Measurements from ENCODE around the gene TXNL4A.
"Not testable (repeated sequence)": the region's sequence is repeated elsewhere in the genome, so short reads cannot be mapped to it uniquely, and the experiment has no call there.

The TXNL4A gene

GRCh38 chr18:79962311-79962710 lies 26.1 kb downstream of the TXNL4A start:
- H3K36me3 Mint-ChIP-seq = no peaks in the 10 kb centered on the region
- no peaks in the 10 kb centered on the region for H3K27me3 Mint-ChIP-seq
- H3K9me3 Mint-ChIP-seq = no peaks in the 10 kb centered on the region
- H3K4me1 Mint-ChIP-seq = peaks cover 40% of the 10 kb centered on the region
- no peak overlapping the region for H3K4me3 Mint-ChIP-seq
- no peak overlapping the region for H3K27ac Mint-ChIP-seq

GRCh38 chr18:79961527-79962291 lies 26.7 kb downstream of the TXNL4A start:
- no peak overlapping the region for H3K27ac Mint-ChIP-seq
- H3K4me3 Mint-ChIP-seq = no peak overlapping the region
- H3K9me3 Mint-ChIP-seq = no peaks in the 10 kb centered on the region

DNA sequence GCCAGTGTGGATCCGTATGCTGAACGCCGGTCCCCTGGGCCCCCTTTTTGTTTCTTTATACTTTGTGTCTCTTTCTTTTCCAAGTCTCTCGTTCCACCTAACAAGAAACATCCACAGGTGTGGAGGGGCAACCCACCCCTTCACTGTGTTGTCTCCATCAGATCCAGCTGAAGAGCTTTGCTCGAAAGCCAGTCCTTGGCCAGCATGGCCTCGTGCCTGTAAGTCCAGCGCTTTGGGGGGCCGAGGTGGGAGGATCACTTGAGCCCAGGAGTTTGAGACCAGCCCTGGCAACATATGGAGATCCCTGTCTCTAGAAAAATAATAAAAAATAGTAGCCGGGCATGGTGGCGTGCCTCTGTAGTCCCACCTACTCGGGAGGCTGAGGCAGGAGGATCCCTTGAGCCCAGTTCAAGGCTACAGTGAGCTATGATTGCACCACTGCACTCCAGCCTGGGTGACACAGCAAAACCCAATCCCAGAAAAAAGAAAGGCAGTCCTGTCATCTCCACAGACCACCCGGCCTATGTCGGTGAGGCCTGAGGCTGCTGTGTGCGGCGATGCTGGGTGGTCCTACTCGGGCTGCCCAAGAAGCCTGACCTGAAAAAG lies 27.3 kb downstream of the TXNL4A start:
- Mint-ChIP-seq H3K27me3 (no peaks in the 10 kb centered on the region), H3K4me1 (peaks cover 36% of the 10 kb centered on the region), H3K27ac (no peak overlapping the region), H3K4me3 (peak overlapping the region; percentile 5), H3K36me3 (no peaks in the 10 kb centered on the region), H3K9me3 (no peaks in the 10 kb centered on the region)

More at GRCh38 chr18:79961527-79962291, 26.7 kb downstream of the TXNL4A start:
- H3K4me1 Mint-ChIP-seq = peaks cover 36% of the 10 kb centered on the region
- H3K27me3 Mint-ChIP-seq = no peaks in the 10 kb centered on the region
- no peaks in the 10 kb centered on the region for H3K36me3 Mint-ChIP-seq

- peak overlapping the region; percentile 60 for H3K27ac Mint-ChIP-seq
- H3K4me3 Mint-ChIP-seq = peak overlapping the region; percentile 64
- not testable (repeated sequence) for H3K27me3 Mint-ChIP-seq, H3K36me3 Mint-ChIP-seq, H3K9me3 Mint-ChIP-seq
- peaks cover 31% of the 10 kb centered on the region for H3K4me1 Mint-ChIP-seq
These were observed 28.1 kb downstream of the TXNL4A start for GRCh38 chr18:79960161-79960801.

GRCh38 chr18:79958981-79959380 lies 29.4 kb downstream of the TXNL4A start:
- no peak overlapping the region for H3K4me3 Mint-ChIP-seq
- H3K27ac Mint-ChIP-seq = no peak overlapping the region
- H3K36me3 Mint-ChIP-seq = no peaks in the 10 kb centered on the region

GRCh38 chr18:79956276-79956675 lies 32.1 kb downstream of the TXNL4A start:
- peaks cover 15% of the 10 kb centered on the region for H3K4me1 Mint-ChIP-seq
- no peaks in the 10 kb centered on the region for H3K36me3 Mint-ChIP-seq
- H3K9me3 Mint-ChIP-seq = no peaks in the 10 kb centered on the region
- no peak overlapping the region for H3K4me3 Mint-ChIP-seq
- no peak overlapping the region for H3K27ac Mint-ChIP-seq
- no peaks in the 10 kb centered on the region for H3K27me3 Mint-ChIP-seq

More at GRCh38 chr18:79958981-79959380, 29.4 kb downstream of the TXNL4A start:
- no peaks in the 10 kb centered on the region for H3K27me3 Mint-ChIP-seq
- peaks cover 28% of the 10 kb centered on the region for H3K4me1 Mint-ChIP-seq
- H3K9me3 Mint-ChIP-seq = no peaks in the 10 kb centered on the region

- no peaks in the 10 kb centered on the region for H3K36me3 Mint-ChIP-seq
- H3K9me3 Mint-ChIP-seq = no peaks in the 10 kb centered on the region
- no peaks in the 10 kb centered on the region for H3K27me3 Mint-ChIP-seq
- no peak overlapping the region for H3K27ac Mint-ChIP-seq
- no peak overlapping the region for H3K4me3 Mint-ChIP-seq
- peaks cover 10% of the 10 kb centered on the region for H3K4me1 Mint-ChIP-seq
These were observed 32.9 kb downstream of the TXNL4A start for GRCh38 chr18:79955302-79956075.

DNA sequence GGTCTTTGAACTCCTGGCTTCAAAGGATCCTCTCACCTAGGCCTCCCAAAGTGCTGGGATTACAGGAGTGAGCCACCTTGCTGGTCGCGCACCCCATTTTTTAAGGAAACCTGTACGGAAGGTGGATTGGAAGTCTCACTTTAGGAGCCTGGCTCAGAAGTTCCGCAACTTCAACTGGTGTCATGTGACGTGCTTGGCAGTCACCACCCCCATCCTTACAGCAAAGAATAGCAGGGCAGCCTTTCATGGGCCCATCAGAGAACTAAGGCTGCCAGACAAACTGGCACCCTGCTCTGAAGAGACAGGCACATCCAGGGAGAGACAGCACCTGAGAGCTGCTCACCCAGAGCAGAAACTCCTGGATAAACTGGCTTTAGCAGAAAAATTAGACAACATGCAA lies 33.6 kb downstream of the TXNL4A start:
- Mint-ChIP-seq H3K9me3 (no peaks in the 10 kb centered on the region), H3K4me1 (peaks cover 10% of the 10 kb centered on the region), H3K36me3 (peaks cover under 1% of the 10 kb centered on the region)

GRCh38 chr18:79953971-79954651 lies 34.3 kb downstream of the TXNL4A start:
- Mint-ChIP-seq H3K36me3 (peaks cover 4% of the 10 kb centered on the region), H3K4me1 (peaks cover 15% of the 10 kb centered on the region), H3K9me3 (no peaks in the 10 kb centered on the region), H3K4me3 (no peak overlapping the region), H3K27me3 (no peaks in the 10 kb centered on the region), H3K27ac (no peak overlapping the region)

More for the DNA sequence above, 33.6 kb downstream of the TXNL4A start:
- Mint-ChIP-seq H3K4me3 (no peak overlapping the region), H3K27me3 (no peaks in the 10 kb centered on the region), H3K27ac (no peak overlapping the region)

DNA sequence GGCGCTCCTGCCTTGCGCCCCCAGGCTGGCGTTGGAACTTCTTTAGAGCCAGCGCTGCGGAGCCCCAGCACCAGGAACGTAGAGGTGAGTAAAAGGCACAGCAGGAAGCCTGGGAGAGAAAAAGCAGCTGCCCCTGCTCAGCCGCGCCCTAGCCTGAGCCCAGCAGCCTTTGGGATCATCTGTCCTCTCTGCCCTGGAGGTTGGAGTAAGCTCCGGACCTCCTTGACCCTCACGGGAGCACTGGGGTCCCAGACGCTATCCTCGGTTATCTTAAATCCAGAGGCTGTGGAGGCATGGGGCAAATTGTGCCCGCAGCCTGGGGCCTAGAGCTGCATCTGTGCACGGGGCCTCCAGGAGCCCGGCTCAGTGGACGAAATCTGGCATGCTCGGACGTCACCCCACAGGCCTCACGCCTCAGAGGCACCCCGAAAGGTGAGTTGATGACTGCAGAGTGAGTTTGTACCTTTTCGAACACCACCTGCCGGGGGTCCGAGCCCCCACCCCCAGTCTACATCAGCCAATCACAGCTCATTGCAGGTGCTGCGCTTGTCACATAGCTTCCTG lies 35.3 kb downstream of the TXNL4A start:
- Mint-ChIP-seq H3K36me3 (peaks cover 4% of the 10 kb centered on the region), H3K4me3 (no peak overlapping the region), H3K27ac (no peak overlapping the region), H3K27me3 (no peaks in the 10 kb centered on the region), H3K9me3 (no peaks in the 10 kb centered on the region), H3K4me1 (peaks cover 25% of the 10 kb centered on the region)

DNA sequence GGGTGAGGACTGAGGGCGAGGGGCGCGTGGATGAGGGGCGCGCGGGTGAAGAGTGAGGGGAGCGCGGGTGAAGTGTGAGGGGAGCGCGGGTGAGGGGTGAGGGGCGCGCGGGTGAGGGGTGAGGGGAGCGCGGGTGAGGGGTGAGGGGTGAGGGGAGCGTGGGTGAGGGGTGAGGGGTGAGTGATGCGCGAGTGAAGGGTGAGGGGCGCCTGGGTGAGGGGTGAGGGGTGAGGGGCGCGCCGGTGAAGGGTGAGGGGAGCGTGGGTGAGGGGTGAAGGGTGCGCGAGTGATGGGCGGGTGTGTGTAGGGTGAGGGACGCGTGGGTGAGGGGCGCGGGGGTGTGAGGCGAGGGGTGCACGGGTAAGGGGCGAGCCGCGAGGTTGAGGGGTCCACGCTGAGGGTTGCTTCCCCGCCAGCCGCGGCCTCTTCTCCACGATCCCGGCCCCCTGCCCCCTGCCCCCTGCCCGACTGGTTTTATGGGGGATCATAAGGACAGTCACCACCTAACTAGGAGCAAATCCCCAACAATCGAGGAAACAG lies 35.8 kb downstream of the TXNL4A start:
- H3K4me1 Mint-ChIP-seq = peaks cover 31% of the 10 kb centered on the region
- H3K27me3 Mint-ChIP-seq = no peaks in the 10 kb centered on the region

DNA sequence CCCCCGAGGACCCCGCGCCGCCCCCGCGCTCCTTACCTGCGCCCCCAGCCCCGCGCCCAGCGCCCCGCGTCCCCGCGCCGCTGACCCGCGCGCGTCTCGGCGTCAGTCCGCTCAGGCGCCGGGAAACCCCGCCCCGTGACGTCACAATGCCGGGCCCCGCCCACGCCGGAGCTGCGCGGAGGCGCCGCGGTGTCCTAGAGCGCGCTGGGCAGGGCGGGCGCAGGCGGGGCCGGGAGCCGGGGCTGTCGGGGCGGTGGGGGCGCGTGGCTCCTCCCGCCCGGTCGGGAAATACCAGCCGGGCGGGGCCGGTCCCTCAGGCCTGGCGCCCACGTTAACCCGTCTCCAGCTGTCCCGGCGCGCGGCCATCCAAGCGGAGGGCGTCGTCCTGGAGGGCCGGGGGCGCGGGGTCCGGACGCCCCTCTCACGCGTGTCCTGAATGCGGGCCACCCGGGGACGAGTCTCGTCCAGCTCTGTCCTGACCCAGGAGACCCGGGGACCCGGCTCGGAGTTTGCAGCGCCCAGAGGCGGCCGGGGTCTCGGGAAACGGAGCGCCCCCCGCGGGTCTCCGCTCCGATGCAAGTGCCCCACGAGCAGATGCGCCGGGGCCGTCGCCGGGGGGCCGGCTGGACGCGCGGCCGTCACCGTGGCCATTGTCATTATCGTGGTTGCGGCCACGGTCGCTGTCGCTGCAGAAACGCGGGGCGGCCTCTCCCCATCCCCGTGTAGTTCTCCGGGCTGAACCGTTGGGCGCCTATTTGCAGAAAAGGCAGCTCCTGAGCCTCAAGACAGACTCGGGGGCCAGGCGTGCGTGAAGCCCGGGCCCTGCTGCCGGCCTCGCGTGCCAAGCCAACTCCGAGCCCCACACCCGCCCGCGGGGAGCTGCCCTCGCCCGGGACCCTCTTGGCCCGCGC lies 36.6 kb downstream of the TXNL4A start, which contains the start of gene SLC66A2:
Gene SLC66A2 (minus strand): TSS at position 109 of the 911 bp plus-strand sequence. CDS start 727 bp downstream, outside the sequence.
- no peaks in the 10 kb centered on the region for H3K9me3 Mint-ChIP-seq
- H3K4me1 Mint-ChIP-seq = peaks cover 31% of the 10 kb centered on the region
- H3K27me3 Mint-ChIP-seq = no peaks in the 10 kb centered on the region
- peaks cover 4% of the 10 kb centered on the region for H3K36me3 Mint-ChIP-seq
- peak within 1 kb of the TSS; percentile 76 for H3K27ac Mint-ChIP-seq
- peak within 1 kb of the TSS; percentile 88 for H3K4me3 Mint-ChIP-seq

More for the DNA sequence above, 35.8 kb downstream of the TXNL4A start:
- H3K36me3 Mint-ChIP-seq = peaks cover 4% of the 10 kb centered on the region
- no peaks in the 10 kb centered on the region for H3K9me3 Mint-ChIP-seq
- H3K4me3 Mint-ChIP-seq = no peak overlapping the region
- H3K27ac Mint-ChIP-seq = no peak overlapping the region

DNA sequence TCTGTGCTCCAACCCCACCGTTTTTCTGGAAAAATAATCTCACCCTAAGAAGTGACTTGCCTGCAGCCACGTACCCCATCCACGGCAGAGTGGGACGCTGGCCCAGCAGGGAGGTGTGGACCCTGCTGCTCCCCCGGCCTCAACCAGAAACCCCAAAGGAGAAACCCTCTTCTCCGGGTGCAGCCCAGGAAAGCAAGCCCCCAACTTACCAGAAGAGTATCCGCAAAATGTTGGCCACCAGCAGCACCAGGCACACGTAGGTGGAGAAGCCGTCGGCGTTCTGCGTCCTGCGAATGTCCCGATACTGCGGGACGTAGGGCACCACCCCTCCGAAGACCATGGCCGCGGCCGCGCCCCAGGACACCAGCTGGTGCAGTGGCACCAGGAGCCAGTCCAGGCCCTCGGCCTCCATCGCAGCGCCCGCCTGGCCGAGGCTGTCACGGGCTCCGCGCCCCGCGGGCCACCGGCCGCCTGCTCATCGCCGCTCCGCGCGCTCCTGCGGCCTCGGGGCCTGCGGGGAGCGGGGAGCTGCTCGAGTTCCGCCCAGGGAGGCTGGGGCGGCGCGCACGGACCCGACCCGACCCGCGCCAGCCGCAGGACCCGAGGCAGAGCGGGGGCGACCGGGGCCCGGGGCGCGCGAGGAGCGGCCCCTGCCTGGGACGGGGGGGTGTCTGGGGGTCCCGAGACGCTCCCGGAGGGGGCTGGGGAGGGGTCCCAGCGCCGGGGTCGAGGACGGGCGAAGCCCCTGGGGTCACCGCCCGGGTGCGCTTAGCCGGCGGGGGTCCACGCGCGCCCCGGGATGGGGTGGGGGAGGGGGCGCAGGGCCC lies 37.6 kb downstream of the TXNL4A start:
- Mint-ChIP-seq H3K27me3 (no peaks in the 10 kb centered on the region), H3K36me3 (peaks cover 4% of the 10 kb centered on the region), H3K27ac (peak overlapping the region; percentile 76), H3K4me3 (peak overlapping the region; percentile 88), H3K4me1 (peaks cover 38% of the 10 kb centered on the region), H3K9me3 (no peaks in the 10 kb centered on the region)

Data from activated naive CD4-positive, alpha-beta T cell treated with anti-CD3 and anti-CD28 coated beads, Interleukin-2, amount 50 U/mL, for 24 hours (primary cell).